GM23338 (cell line): ENCODE measurements around the gene GRM4. TPM values are rescaled to one million over a fixed set of nuclear protein-coding genes. Genes with fewer than 3 reads are reported as not detected.

Experiments used
- ATAC-seq: fragments of 200-7000 bp; cut with Tn5 transposase; 3 replicates; pipeline ENCODE4 v1.9.1; 2020
- DNase-seq: peaks from one replicate; pipeline ENCODE4 v3.0.0-alpha.2; 2015; ENCODE audit warnings: low spot score
- H2AFZ ChIP-seq: fragments of 200-600 bp; sonication (generic); 2 replicates; pipeline ENCODE4 v1.8.0; 2016; ENCODE audit warnings: antibody characterized with exemption, mild to moderate bottlenecking, moderate library complexity
- H3F3A ChIP-seq: fragments of 200-600 bp; sonication (generic); replicated peaks from 2 replicates; pipeline ENCODE4 v1.8.0; 2017; ENCODE audit warnings: antibody characterized with exemption, mixed run types, low read depth
- H3K27ac ChIP-seq: fragments of 200-600 bp; sonication (generic); 2 replicates; pipeline ENCODE4 v1.6.1; 2016; ENCODE audit warnings: low read depth
- H3K27me3 ChIP-seq: fragments of 200-600 bp; sonication (generic); 2 replicates; pipeline ENCODE4 v1.8.0; 2016; ENCODE audit warnings: mild to moderate bottlenecking, mixed run types, moderate library complexity; ENCODE audit not compliant: insufficient read depth
- H3K36me3 ChIP-seq: fragments of 200-600 bp; sonication (generic); 2 replicates; pipeline ENCODE4 v1.8.0; 2016; ENCODE audit warnings: mild to moderate bottlenecking; ENCODE audit not compliant: insufficient read depth
- H3K4me1 ChIP-seq: fragments of 200-600 bp; sonication (generic); 2 replicates; pipeline ENCODE4 v1.8.0; 2016; ENCODE audit warnings: mild to moderate bottlenecking, moderate library complexity; ENCODE audit not compliant: insufficient read depth
- H3K4me2 ChIP-seq: fragments of 200-600 bp; sonication (generic); 2 replicates; pipeline ENCODE4 v1.7.1; 2017; ENCODE audit warnings: mixed run types
- H3K4me3 ChIP-seq: fragments of 200-600 bp; sonication (generic); 2 replicates; pipeline ENCODE4 v1.6.1; 2016; ENCODE audit warnings: mixed run types
- H3K79me2 ChIP-seq: fragments of 200-600 bp; sonication (generic); replicated peaks from 2 replicates; pipeline ENCODE4 v1.8.0; 2017; ENCODE audit warnings: mild to moderate bottlenecking; ENCODE audit not compliant: insufficient read depth
- H3K9me2 ChIP-seq: fragments of 200-600 bp; sonication (generic); 2 replicates; pipeline ENCODE4 v1.8.0; 2017; ENCODE audit not compliant: insufficient read depth
- H4K20me1 ChIP-seq: fragments of 200-600 bp; sonication (generic); replicated peaks from 2 replicates; pipeline ENCODE4 v1.8.0; 2017; ENCODE audit warnings: mild to moderate bottlenecking; ENCODE audit not compliant: insufficient read depth
- H3K27ac Mint-ChIP-seq: 2 replicates; pipeline ENCODE4 v1.8.0; 2020; ENCODE audit warnings: inconsistent platforms, mild to moderate bottlenecking, moderate library complexity, mixed read lengths
- H3K27me3 Mint-ChIP-seq: 3 replicates; pipeline ENCODE4 v1.8.0; 2022; ENCODE audit warnings: low read depth, mild to moderate bottlenecking, moderate library complexity, mixed read lengths, inconsistent platforms; ENCODE audit not compliant: insufficient read depth, poor library complexity
- H3K36me3 Mint-ChIP-seq: 3 replicates; pipeline ENCODE4 v1.8.0; 2021; ENCODE audit warnings: low read depth, mild to moderate bottlenecking, inconsistent platforms, moderate library complexity, mixed read lengths
- H3K4me1 Mint-ChIP-seq: 3 replicates; pipeline ENCODE4 v1.8.0; 2020; ENCODE audit warnings: mild to moderate bottlenecking, inconsistent platforms, mixed read lengths
- H3K4me3 Mint-ChIP-seq: 3 replicates; pipeline ENCODE4 v1.8.0; 2021; ENCODE audit warnings: moderate library complexity, mild to moderate bottlenecking, inconsistent platforms, mixed read lengths
- H3K9me3 Mint-ChIP-seq: 3 replicates; pipeline ENCODE4 v1.8.0; 2020; ENCODE audit warnings: moderate library complexity, mild to moderate bottlenecking, inconsistent platforms, mixed read lengths
- CREB1 ChIP-seq: fragments of 250-450 bp; sonication (Bioruptor Pico); IDR thresholded peaks from 2 replicates; pipeline ENCODE4 v1.5.0; 2020; ENCODE audit warnings: low read depth, mild to moderate bottlenecking, moderate library complexity
- CTCF ChIP-seq, 2 experiments: fragments of 200-600 bp in 1 of 2; sonication (generic) in 1 of 2; conservative IDR thresholded peaks; 2 replicates each; pipeline versions ENCODE4 v1.5.1 to v1.6.1; 2016 to 2017; ENCODE audit warnings: antibody characterized with exemption in 2 of 2, low read depth in 2 of 2, mild to moderate bottlenecking in 2 of 2, moderate library complexity in 1 of 2
- EZH2 ChIP-seq: fragments of 200-600 bp; sonication (generic); IDR thresholded peaks from one replicate; pipeline ENCODE4 v1.8.0; 2017; ENCODE audit warnings: antibody characterized with exemption, mild to moderate bottlenecking, low read depth; ENCODE audit not compliant: unreplicated experiment
- EZH2phosphoT487 ChIP-seq: fragments of 200-600 bp; sonication (generic); IDR thresholded peaks from one replicate; pipeline ENCODE4 v1.8.1; 2018; ENCODE audit warnings: antibody characterized with exemption; ENCODE audit not compliant: unreplicated experiment
- JUNB ChIP-seq: IDR thresholded peaks from one replicate; pipeline ENCODE4 v1.6.1; 2016; ENCODE audit warnings: antibody characterized with exemption; ENCODE audit not compliant: unreplicated experiment
- NANOG ChIP-seq: IDR thresholded peaks from 2 replicates; pipeline ENCODE4 v1.6.1; 2016; ENCODE audit warnings: antibody characterized with exemption, borderline replicate concordance
- POLR2AphosphoS5 ChIP-seq: IDR thresholded peaks from 2 replicates; pipeline ENCODE4 v1.6.1; 2016; ENCODE audit warnings: antibody characterized with exemption, low read depth
- STAT1 ChIP-seq: IDR thresholded peaks from one replicate; pipeline ENCODE4 v1.6.1; 2016; ENCODE audit warnings: antibody characterized with exemption; ENCODE audit not compliant: unreplicated experiment
- ZNF114 ChIP-seq: fragments of 250-450 bp; sonication (Bioruptor Pico); IDR thresholded peaks from 2 replicates; pipeline ENCODE4 v1.5.0; 2020; ENCODE audit warnings: mild to moderate bottlenecking, moderate library complexity
- ZNF331 ChIP-seq: fragments of 250-450 bp; sonication (Bioruptor Pico); IDR thresholded peaks from 2 replicates; pipeline ENCODE4 v1.5.0; 2020; ENCODE audit warnings: low read depth, mild to moderate bottlenecking, moderate library complexity
- polyA plus RNA-seq: library from polyadenylated mRNA; unstranded; fragments of >200 nt; fragmentation: Nextera tagmentation; extraction: Ambion mirVana; gene quantifications from 2 replicates; pipeline ENCODE4 v1.2.1, GENCODE V29; 2016
- total RNA-seq: library from RNA; depleted of rRNA; stranded (reverse); fragments of >200 nt; shearing (Covaris generic); gene quantifications from 2 replicates; pipeline ENCODE4 v1.2.3, GENCODE V29; 2014
- TF ChIP-seq, protein P1 (sequence below): fragments of 250-450 bp; sonication (Bioruptor Pico); IDR thresholded peaks from 2 replicates; pipeline ENCODE4 v1.5.0; 2020; ENCODE audit warnings: mild to moderate bottlenecking, moderate library complexity
- TF ChIP-seq, protein P2 (sequence below): IDR thresholded peaks from one replicate; pipeline ENCODE4 v1.6.1; 2018; ENCODE audit warnings: antibody characterized with exemption; ENCODE audit not compliant: unreplicated experiment
- TF ChIP-seq, protein P3 (sequence below): IDR thresholded peaks from 2 replicates; pipeline ENCODE4 v1.6.1; 2016; ENCODE audit warnings: antibody characterized with exemption

The GRM4 gene
- total and polyA plus RNA-seq, 2 experiments from 2014 or later, result 7.0 to 30.6 TPM

GRCh38 chr6:34152806-34153520, 7.1 kb upstream of the GRM4 start:
- no peak for DNase-seq
- H3K9me3 Mint-ChIP-seq, result peaks cover 3% of the 10 kb centered on the region; the same call in 2 of the 3 replicates
- no peak overlapping the region for H3K4me3 Mint-ChIP-seq
- H3K79me2 ChIP-seq, result no peaks in the 10 kb centered on the region
- H3K27me3 ChIP-seq, result peaks cover 45% of the 10 kb centered on the region
- H3K36me3 ChIP-seq, result no peaks in the 10 kb centered on the region
- peaks cover 4% of the 10 kb centered on the region; the same call in 1 of the 2 replicates for H3F3A ChIP-seq
- H3K27me3 Mint-ChIP-seq, result peaks cover 60% of the 10 kb centered on the region
- no peak overlapping the region for H3K4me3 ChIP-seq
- H3K36me3 Mint-ChIP-seq, result no peaks in the 10 kb centered on the region; the same call in 2 of the 3 replicates
- H3K27ac ChIP-seq, result no peak overlapping the region
- no peaks in the 10 kb centered on the region for H3K9me2 ChIP-seq
- ATAC-seq, result no peak
- H3K27ac Mint-ChIP-seq, result no peak overlapping the region
- peaks cover 44% of the 10 kb centered on the region for H3K4me1 ChIP-seq
- peaks cover 52% of the 10 kb centered on the region for H3K4me1 Mint-ChIP-seq
- no peak overlapping the region for H3K4me2 ChIP-seq
- TF ChIP-seq ZNF114 (CRISPR knock-in tag), result no peak
- TF ChIP-seq, protein P1, sequence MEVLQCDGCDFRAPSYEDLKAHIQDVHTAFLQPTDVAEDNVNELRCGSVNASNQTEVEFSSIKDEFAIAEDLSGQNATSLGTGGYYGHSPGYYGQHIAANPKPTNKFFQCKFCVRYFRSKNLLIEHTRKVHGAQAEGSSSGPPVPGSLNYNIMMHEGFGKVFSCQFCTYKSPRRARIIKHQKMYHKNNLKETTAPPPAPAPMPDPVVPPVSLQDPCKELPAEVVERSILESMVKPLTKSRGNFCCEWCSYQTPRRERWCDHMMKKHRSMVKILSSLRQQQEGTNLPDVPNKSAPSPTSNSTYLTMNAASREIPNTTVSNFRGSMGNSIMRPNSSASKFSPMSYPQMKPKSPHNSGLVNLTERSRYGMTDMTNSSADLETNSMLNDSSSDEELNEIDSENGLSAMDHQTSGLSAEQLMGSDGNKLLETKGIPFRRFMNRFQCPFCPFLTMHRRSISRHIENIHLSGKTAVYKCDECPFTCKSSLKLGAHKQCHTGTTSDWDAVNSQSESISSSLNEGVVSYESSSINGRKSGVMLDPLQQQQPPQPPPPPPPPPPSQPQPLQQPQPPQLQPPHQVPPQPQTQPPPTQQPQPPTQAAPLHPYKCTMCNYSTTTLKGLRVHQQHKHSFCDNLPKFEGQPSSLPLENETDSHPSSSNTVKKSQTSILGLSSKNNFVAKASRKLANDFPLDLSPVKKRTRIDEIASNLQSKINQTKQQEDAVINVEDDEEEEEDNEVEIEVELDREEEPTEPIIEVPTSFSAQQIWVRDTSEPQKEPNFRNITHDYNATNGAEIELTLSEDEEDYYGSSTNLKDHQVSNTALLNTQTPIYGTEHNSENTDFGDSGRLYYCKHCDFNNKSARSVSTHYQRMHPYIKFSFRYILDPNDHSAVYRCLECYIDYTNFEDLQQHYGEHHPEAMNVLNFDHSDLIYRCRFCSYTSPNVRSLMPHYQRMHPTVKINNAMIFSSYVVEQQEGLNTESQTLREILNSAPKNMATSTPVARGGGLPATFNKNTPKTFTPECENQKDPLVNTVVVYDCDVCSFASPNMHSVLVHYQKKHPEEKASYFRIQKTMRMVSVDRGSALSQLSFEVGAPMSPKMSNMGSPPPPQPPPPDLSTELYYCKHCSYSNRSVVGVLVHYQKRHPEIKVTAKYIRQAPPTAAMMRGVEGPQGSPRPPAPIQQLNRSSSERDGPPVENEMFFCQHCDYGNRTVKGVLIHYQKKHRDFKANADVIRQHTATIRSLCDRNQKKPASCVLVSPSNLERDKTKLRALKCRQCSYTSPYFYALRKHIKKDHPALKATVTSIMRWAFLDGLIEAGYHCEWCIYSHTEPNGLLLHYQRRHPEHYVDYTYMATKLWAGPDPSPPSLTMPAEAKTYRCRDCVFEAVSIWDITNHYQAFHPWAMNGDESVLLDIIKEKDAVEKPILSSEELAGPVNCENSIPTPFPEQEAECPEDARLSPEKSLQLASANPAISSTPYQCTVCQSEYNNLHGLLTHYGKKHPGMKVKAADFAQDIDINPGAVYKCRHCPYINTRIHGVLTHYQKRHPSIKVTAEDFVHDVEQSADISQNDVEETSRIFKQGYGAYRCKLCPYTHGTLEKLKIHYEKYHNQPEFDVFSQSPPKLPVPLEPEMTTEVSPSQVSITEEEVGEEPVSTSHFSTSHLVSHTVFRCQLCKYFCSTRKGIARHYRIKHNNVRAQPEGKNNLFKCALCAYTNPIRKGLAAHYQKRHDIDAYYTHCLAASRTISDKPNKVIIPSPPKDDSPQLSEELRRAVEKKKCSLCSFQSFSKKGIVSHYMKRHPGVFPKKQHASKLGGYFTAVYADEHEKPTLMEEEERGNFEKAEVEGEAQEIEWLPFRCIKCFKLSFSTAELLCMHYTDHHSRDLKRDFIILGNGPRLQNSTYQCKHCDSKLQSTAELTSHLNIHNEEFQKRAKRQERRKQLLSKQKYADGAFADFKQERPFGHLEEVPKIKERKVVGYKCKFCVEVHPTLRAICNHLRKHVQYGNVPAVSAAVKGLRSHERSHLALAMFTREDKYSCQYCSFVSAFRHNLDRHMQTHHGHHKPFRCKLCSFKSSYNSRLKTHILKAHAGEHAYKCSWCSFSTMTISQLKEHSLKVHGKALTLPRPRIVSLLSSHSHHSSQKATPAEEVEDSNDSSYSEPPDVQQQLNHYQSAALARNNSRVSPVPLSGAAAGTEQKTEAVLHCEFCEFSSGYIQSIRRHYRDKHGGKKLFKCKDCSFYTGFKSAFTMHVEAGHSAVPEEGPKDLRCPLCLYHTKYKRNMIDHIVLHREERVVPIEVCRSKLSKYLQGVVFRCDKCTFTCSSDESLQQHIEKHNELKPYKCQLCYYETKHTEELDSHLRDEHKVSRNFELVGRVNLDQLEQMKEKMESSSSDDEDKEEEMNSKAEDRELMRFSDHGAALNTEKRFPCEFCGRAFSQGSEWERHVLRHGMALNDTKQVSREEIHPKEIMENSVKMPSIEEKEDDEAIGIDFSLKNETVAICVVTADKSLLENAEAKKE (CRISPR knock-in tag), result no peak
- TF ChIP-seq, protein P2, sequence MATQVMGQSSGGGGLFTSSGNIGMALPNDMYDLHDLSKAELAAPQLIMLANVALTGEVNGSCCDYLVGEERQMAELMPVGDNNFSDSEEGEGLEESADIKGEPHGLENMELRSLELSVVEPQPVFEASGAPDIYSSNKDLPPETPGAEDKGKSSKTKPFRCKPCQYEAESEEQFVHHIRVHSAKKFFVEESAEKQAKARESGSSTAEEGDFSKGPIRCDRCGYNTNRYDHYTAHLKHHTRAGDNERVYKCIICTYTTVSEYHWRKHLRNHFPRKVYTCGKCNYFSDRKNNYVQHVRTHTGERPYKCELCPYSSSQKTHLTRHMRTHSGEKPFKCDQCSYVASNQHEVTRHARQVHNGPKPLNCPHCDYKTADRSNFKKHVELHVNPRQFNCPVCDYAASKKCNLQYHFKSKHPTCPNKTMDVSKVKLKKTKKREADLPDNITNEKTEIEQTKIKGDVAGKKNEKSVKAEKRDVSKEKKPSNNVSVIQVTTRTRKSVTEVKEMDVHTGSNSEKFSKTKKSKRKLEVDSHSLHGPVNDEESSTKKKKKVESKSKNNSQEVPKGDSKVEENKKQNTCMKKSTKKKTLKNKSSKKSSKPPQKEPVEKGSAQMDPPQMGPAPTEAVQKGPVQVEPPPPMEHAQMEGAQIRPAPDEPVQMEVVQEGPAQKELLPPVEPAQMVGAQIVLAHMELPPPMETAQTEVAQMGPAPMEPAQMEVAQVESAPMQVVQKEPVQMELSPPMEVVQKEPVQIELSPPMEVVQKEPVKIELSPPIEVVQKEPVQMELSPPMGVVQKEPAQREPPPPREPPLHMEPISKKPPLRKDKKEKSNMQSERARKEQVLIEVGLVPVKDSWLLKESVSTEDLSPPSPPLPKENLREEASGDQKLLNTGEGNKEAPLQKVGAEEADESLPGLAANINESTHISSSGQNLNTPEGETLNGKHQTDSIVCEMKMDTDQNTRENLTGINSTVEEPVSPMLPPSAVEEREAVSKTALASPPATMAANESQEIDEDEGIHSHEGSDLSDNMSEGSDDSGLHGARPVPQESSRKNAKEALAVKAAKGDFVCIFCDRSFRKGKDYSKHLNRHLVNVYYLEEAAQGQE, result no peak
- TF ChIP-seq, protein P3, sequence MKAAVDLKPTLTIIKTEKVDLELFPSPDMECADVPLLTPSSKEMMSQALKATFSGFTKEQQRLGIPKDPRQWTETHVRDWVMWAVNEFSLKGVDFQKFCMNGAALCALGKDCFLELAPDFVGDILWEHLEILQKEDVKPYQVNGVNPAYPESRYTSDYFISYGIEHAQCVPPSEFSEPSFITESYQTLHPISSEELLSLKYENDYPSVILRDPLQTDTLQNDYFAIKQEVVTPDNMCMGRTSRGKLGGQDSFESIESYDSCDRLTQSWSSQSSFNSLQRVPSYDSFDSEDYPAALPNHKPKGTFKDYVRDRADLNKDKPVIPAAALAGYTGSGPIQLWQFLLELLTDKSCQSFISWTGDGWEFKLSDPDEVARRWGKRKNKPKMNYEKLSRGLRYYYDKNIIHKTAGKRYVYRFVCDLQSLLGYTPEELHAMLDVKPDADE, result no peak
- no peak for TF ChIP-seq CREB1
- TF ChIP-seq CTCF (conservative IDR thresholded peaks at IDR 0.05; ENCODE audit: low read depth in 2 of 2), result no peak
- no peak for TF ChIP-seq EZH2
- no peak for TF ChIP-seq NANOG
- TF ChIP-seq ZNF331 (CRISPR knock-in tag), result no peak
- no peak for TF ChIP-seq EZH2phosphoT487
- TF ChIP-seq POLR2AphosphoS5, result no peak
- no peak for TF ChIP-seq JUNB
- TF ChIP-seq STAT1, result no peak
- no peaks in the 10 kb centered on the region for H4K20me1 ChIP-seq
- H2AFZ ChIP-seq, result no peak overlapping the region
